ENCODE measurements around the gene HCN2.
A peak's percentile ranks its signal among the peaks of the same experiment; 100 is the strongest.

Gene HCN2

GRCh38 chr19:660793-661426, 71.2 kb downstream of the HCN2 start:
- DNase-seq: no peak

GRCh38 chr19:661427-662196, 71.9 kb downstream of the HCN2 start:
- no peak for DNase-seq

- DNase-seq: no peak
These were observed 72.7 kb downstream of the HCN2 start for GRCh38 chr19:662207-662961.

DNA sequence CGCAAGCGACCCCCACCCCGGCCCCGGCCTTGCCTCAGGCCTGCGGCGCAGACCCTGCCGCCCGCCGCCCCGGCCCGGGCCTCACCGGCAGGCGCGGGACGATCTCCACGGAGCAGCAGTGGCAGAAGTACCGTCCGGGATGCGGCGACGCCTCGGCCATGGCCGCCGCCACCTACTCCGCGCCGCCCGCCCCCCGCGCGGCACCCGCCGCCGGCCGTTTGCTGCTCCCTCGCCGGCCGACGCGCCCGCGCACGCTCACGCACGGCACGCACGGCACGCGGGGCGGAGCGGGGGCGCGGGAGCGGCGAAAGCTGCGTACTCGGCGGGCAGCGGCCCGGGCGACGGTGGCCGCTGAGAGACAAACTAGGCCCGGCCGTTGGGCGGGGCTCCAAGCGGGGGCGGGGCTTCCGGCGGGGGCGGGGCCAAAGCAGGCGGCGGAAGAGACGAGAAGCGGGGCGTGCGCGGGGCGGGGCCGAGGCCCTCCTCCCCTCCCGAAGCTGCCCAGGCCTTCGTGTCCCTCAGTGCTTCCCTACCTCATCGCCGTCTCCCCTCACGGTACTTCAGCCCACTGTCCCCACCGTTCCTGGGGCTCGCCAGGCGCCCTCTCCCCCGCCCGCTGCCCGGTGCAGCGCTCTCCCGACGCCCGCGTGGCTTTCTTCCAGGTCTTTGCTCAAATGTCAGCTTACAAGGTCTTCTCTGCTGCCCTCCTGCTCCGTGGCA, 73.4 kb downstream of the HCN2 start, which contains the start of gene RNF126:
TSS of gene RNF126 (minus strand) at position 253 of the 720 bp plus-strand sequence. CDS start at position 160, 93 bp downstream.
- DNase-seq: peak; percentile 69

- DNase-seq: no peak
These were observed 74.0 kb downstream of the HCN2 start for GRCh38 chr19:663682-664117.

- peak; percentile 85 for DNase-seq
These were observed 75.3 kb downstream of the HCN2 start for GRCh38 chr19:664913-665443.

Data from NCI-H1694 (cell line).